ENCODE results near the gene UBXN6.

The UBXN6 gene

GRCh38 chr19:4432918-4433506 is 24.6 kb downstream of the UBXN6 start:
- no peak for FAIRE-seq
- no peak for DNase-seq (ENCODE audit: insufficient read length, low spot score)
- TF ChIP-seq TAF1 (IDR thresholded peaks at IDR 0.05; ENCODE audit: low read depth, low read length) (no peak), POLR2AphosphoS5 (IDR thresholded peaks at IDR 0.05; ENCODE audit: low read depth, low read length) (no peak)

GRCh38 chr19:4431808-4432674 is 25.6 kb downstream of the UBXN6 start:
- no peak for DNase-seq (ENCODE audit: insufficient read length, low spot score)
- FAIRE-seq: peak; percentile 68
- TF ChIP-seq POLR2A (IDR thresholded peaks at IDR 0.05; ENCODE audit: low read depth, low read length): no peak

GRCh38 chr19:4431296-4431695 is 26.3 kb downstream of the UBXN6 start:
- DNase-seq (ENCODE audit: insufficient read length, low spot score) (no peak), FAIRE-seq (no peak)
- TF ChIP-seq TAF1 (IDR thresholded peaks at IDR 0.05; ENCODE audit: low read depth, low read length) (no peak), SPI1 (IDR thresholded peaks at IDR 0.05; ENCODE audit: low read depth, low read length) (no peak), PAX5 (IDR thresholded peaks at IDR 0.05; ENCODE audit: insufficient read depth, low read length, severe bottlenecking) (no peak), POLR2A (IDR thresholded peaks at IDR 0.05; ENCODE audit: low read depth, low read length) (no peak), POLR2AphosphoS5 (IDR thresholded peaks at IDR 0.05; ENCODE audit: low read depth, low read length) (no peak), POU2F2 (IDR thresholded peaks at IDR 0.05; ENCODE audit: low read depth, low read length) (no peak)

- peak; percentile 5 for FAIRE-seq
- DNase-seq (ENCODE audit: insufficient read length, low spot score): no peak
- TF ChIP-seq PAX5 (IDR thresholded peaks at IDR 0.05; ENCODE audit: insufficient read depth, low read length, severe bottlenecking): no peak
- no peak for TF ChIP-seq TAF1 (IDR thresholded peaks at IDR 0.05; ENCODE audit: low read depth, low read length)
- no peak for TF ChIP-seq POU2F2 (IDR thresholded peaks at IDR 0.05; ENCODE audit: low read depth, low read length)
- no peak for TF ChIP-seq SPI1 (IDR thresholded peaks at IDR 0.05; ENCODE audit: low read depth, low read length)
- TF ChIP-seq POLR2AphosphoS5 (IDR thresholded peaks at IDR 0.05; ENCODE audit: low read depth, low read length): no peak
- TF ChIP-seq POLR2A (IDR thresholded peaks at IDR 0.05; ENCODE audit: low read depth, low read length): no peak
Observed at GRCh38 chr19:4430760-4431159, 26.8 kb downstream of the UBXN6 start.

- FAIRE-seq (no peak), DNase-seq (ENCODE audit: insufficient read length, low spot score) (no peak)
- no peak for TF ChIP-seq PAX5 (IDR thresholded peaks at IDR 0.05; ENCODE audit: insufficient read depth, low read length, severe bottlenecking)
- TF ChIP-seq POLR2AphosphoS5 (IDR thresholded peaks at IDR 0.05; ENCODE audit: low read depth, low read length): no peak
- no peak for TF ChIP-seq TAF1 (IDR thresholded peaks at IDR 0.05; ENCODE audit: low read depth, low read length)
- TF ChIP-seq POLR2A (IDR thresholded peaks at IDR 0.05; ENCODE audit: low read depth, low read length): no peak
- no peak for TF ChIP-seq SPI1 (IDR thresholded peaks at IDR 0.05; ENCODE audit: low read depth, low read length)
- no peak for TF ChIP-seq POU2F2 (IDR thresholded peaks at IDR 0.05; ENCODE audit: low read depth, low read length)
Observed at GRCh38 chr19:4429771-4430171, 27.8 kb downstream of the UBXN6 start.

- TF ChIP-seq SPI1 (IDR thresholded peaks at IDR 0.05; ENCODE audit: low read depth, low read length): no peak
- TF ChIP-seq POLR2A (IDR thresholded peaks at IDR 0.05; ENCODE audit: low read depth, low read length): no peak
- no peak for DNase-seq (ENCODE audit: insufficient read length, low spot score)
- no peak for FAIRE-seq
Observed at GRCh38 chr19:4429256-4429655, 28.3 kb downstream of the UBXN6 start.

- no peak for FAIRE-seq
- TF ChIP-seq POU2F2 (IDR thresholded peaks at IDR 0.05; ENCODE audit: low read depth, low read length): no peak
- TF ChIP-seq POLR2AphosphoS5 (IDR thresholded peaks at IDR 0.05; ENCODE audit: low read depth, low read length): no peak
- no peak for TF ChIP-seq PAX5 (IDR thresholded peaks at IDR 0.05; ENCODE audit: insufficient read depth, low read length, severe bottlenecking)
- TF ChIP-seq POLR2A (IDR thresholded peaks at IDR 0.05; ENCODE audit: low read depth, low read length): no peak
- no peak for TF ChIP-seq TAF1 (IDR thresholded peaks at IDR 0.05; ENCODE audit: low read depth, low read length)
- no peak for TF ChIP-seq SPI1 (IDR thresholded peaks at IDR 0.05; ENCODE audit: low read depth, low read length)
- DNase-seq (ENCODE audit: insufficient read length, low spot score): no peak
Observed at GRCh38 chr19:4428326-4428975, 29.1 kb downstream of the UBXN6 start.

DNA sequence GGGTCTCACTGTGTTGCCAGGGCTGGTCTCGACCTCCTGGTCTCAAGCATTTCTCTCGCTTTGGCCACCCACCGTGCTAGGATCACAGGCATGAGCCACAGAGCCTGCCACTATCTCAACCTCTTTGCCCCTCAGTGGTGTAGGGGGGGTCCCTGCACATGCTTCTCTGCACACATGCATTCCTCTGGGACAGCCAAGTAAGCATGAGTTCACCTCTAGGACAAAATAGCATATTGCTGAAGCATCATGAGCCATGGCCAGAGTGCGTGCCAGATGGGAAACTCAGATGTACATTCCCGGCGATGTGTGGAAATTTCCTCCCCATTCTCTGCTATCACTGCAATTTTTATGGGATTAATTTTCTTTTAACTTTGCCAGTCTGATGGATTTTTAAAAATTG is 32.1 kb downstream of the UBXN6 start:
- TF ChIP-seq TAF1 (IDR thresholded peaks at IDR 0.05; ENCODE audit: low read depth, low read length): no peak
- no peak for TF ChIP-seq POU2F2 (IDR thresholded peaks at IDR 0.05; ENCODE audit: low read depth, low read length)
- no peak for TF ChIP-seq SPI1 (IDR thresholded peaks at IDR 0.05; ENCODE audit: low read depth, low read length)
- no peak for TF ChIP-seq PAX5 (IDR thresholded peaks at IDR 0.05; ENCODE audit: insufficient read depth, low read length, severe bottlenecking)
- TF ChIP-seq POLR2A (IDR thresholded peaks at IDR 0.05; ENCODE audit: low read depth, low read length): no peak
- TF ChIP-seq POLR2AphosphoS5 (IDR thresholded peaks at IDR 0.05; ENCODE audit: low read depth, low read length): no peak
- DNase-seq (ENCODE audit: insufficient read length, low spot score): no peak

GRCh38 chr19:4423416-4424126 is 34.0 kb downstream of the UBXN6 start:
- FAIRE-seq: no peak

More for the DNA sequence above, 32.1 kb downstream of the UBXN6 start:
- no peak for FAIRE-seq

More at GRCh38 chr19:4423416-4424126, 34.0 kb downstream of the UBXN6 start:
- TF ChIP-seq POU2F2 (IDR thresholded peaks at IDR 0.05; ENCODE audit: low read depth, low read length) (no peak), SPI1 (IDR thresholded peaks at IDR 0.05; ENCODE audit: low read depth, low read length) (no peak)
- DNase-seq (ENCODE audit: insufficient read length, low spot score): no peak
